KMS-11 (cell line): ENCODE data around the gene ETFBKMT.

Experiments
- H2AFZ ChIP-seq: fragments of 200-600 bp; sonication (generic); 2 replicates; pipeline ENCODE4 v1.6.1; 2016; ENCODE audit warnings: antibody characterized with exemption, mixed run types, low read depth
- H3K27ac ChIP-seq: fragments of 200-600 bp; sonication (generic); 2 replicates; pipeline ENCODE4 v1.6.1; 2016; ENCODE audit warnings: mild to moderate bottlenecking, mixed run types
- H3K27me3 ChIP-seq: fragments of 200-600 bp; sonication (generic); 2 replicates; pipeline ENCODE4 v1.6.1; 2017; ENCODE audit warnings: mild to moderate bottlenecking, low read depth, mixed run types, moderate library complexity; ENCODE audit not compliant: insufficient read depth
- H3K36me3 ChIP-seq: fragments of 200-600 bp; sonication (generic); 2 replicates; pipeline ENCODE4 v1.6.1; 2017; ENCODE audit warnings: mild to moderate bottlenecking, mixed run types; ENCODE audit not compliant: insufficient read depth
- H3K4me1 ChIP-seq: fragments of 200-600 bp; sonication (generic); 2 replicates; pipeline ENCODE4 v1.6.1; 2016; ENCODE audit warnings: mild to moderate bottlenecking, low read depth, mixed run types; ENCODE audit not compliant: poor library complexity, severe bottlenecking
- H3K4me2 ChIP-seq: fragments of 200-600 bp; sonication (generic); 2 replicates; pipeline ENCODE4 v1.7.0; 2016; ENCODE audit warnings: mild to moderate bottlenecking, mixed run types
- H3K4me3 ChIP-seq: fragments of 200-600 bp; sonication (generic); IDR thresholded peaks from 2 replicates; pipeline ENCODE4 v1.6.1; 2017; ENCODE audit warnings: low read depth, low read length, mixed read lengths; ENCODE audit not compliant: insufficient read depth
- H3K79me2 ChIP-seq: fragments of 200-600 bp; sonication (generic); 2 replicates; pipeline ENCODE4 v1.6.1; 2016; ENCODE audit warnings: low read depth, mixed run types; ENCODE audit not compliant: insufficient read depth
- H3K9ac ChIP-seq: fragments of 200-600 bp; sonication (generic); 2 replicates; pipeline ENCODE4 v1.6.1; 2016; ENCODE audit warnings: mild to moderate bottlenecking, mixed run types
- H4K20me1 ChIP-seq: fragments of 200-600 bp; sonication (generic); 2 replicates; pipeline ENCODE4 v1.6.1; 2016; ENCODE audit warnings: mild to moderate bottlenecking, mixed run types; ENCODE audit not compliant: insufficient read depth
- TF ChIP-seq, protein P1 (sequence below): fragments of 200-600 bp; sonication (generic); conservative IDR thresholded peaks from 2 replicates; pipeline ENCODE4 v1.6.1; 2017; ENCODE audit warnings: low read depth, mild to moderate bottlenecking, antibody characterized with exemption, low read length, moderate library complexity, mixed read lengths

Gene ETFBKMT

DNA sequence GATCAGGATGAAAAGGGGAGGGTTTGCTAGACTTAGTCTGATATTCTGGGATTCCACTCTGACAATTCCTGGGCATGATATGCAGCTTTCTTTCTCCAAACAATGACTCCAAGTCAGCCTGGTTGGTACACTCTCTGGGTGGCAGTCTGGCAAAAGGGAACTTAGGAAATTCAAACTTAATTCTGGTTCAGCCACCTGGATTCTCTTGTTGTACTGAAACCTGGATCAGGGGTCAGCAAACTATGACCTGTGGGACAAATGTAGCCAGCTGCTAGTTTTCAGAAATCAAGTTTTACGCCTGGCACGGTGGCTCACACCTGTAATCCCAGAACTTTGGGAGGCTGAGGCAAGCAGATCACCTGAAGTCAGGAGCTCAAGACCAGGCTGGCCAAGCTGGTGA, 63.1 kb downstream of the ETFBKMT start:
- TF ChIP-seq, protein P1, sequence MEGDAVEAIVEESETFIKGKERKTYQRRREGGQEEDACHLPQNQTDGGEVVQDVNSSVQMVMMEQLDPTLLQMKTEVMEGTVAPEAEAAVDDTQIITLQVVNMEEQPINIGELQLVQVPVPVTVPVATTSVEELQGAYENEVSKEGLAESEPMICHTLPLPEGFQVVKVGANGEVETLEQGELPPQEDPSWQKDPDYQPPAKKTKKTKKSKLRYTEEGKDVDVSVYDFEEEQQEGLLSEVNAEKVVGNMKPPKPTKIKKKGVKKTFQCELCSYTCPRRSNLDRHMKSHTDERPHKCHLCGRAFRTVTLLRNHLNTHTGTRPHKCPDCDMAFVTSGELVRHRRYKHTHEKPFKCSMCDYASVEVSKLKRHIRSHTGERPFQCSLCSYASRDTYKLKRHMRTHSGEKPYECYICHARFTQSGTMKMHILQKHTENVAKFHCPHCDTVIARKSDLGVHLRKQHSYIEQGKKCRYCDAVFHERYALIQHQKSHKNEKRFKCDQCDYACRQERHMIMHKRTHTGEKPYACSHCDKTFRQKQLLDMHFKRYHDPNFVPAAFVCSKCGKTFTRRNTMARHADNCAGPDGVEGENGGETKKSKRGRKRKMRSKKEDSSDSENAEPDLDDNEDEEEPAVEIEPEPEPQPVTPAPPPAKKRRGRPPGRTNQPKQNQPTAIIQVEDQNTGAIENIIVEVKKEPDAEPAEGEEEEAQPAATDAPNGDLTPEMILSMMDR = no peak
- Histone ChIP-seq H2AFZ (no peak overlapping the region), H3K9ac (no peak overlapping the region), H3K79me2 (no peaks in the 10 kb centered on the region), H3K4me2 (no peak overlapping the region), H3K4me1 (peaks cover under 1% of the 10 kb centered on the region), H3K27ac (no peak overlapping the region), H4K20me1 (no peaks in the 10 kb centered on the region), H3K27me3 (no peaks in the 10 kb centered on the region), H3K36me3 (no peaks in the 10 kb centered on the region), H3K4me3 (no peak overlapping the region)
